HG03521 (cell line): Measurements from ENCODE around the gene ZDHHC14.
"Not testable (repeated sequence)": the region's sequence is repeated elsewhere in the genome, so short reads cannot be mapped to it uniquely, and the experiment has no call there.

Experiments
- ATAC-seq: cut with Tn5 transposase; IDR thresholded peaks from one replicate; pipeline ENCODE4 v1.9.1; 2021; ENCODE audit warnings: mild to moderate bottlenecking, moderate library complexity; ENCODE audit not compliant: unreplicated experiment

ZDHHC14 gene

DNA sequence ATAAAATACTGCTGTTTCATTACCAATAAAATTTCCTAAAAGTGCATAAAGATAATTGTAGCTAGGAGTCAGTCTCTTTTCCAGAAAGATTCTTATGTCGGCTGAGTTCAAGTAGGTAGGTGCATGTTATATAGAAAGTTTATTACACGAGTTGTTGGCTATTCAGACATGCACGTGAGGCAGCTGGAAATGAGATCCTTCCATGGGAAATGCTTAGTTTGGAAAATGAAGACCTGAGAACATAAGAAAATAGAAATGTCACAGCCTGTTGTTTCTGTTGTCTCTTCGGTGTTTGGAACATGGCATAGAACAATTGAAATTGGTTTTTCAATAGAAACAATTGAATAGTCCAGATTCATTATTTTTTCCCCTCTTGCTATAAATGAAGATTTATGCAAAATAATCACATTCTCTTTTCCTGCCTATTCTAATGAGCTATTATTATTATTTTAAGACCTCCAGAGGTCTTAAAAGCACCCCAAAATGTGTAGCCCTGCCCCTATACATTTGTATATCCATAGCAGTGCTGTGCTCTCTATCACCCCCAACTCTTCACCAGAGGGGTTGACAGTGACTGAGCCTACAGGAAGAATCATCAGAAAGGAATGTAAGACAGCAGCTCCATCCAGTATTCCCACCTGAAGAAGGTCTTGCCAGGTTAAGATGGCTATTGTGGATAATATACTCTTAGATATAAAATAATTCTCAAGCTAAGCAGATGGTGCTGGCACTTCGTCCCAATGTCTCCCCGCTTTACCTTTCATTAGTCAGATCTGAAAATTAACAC, 82.2 kb downstream of the ZDHHC14 start:
- ATAC-seq, result no peak

DNA sequence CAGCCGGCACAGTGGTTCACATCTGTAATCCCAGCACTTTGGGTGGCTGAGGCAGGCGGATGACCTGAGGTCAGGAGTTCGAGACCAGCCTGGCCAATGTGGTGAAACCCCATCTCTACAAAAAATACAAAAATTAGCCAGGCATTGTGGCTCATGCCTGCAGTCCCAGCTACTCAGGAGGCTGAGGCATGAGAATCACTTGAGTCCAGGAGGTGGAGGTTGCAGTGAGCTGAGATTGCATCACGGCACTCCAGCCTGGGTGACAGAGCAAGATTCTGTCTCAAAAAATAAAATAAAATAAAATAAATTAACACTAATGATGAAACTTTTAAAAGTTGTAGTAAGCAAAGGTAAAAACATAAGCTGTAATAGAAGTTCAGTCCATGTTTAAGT, 82.7 kb downstream of the ZDHHC14 start:
- not testable (repeated sequence) for ATAC-seq

DNA sequence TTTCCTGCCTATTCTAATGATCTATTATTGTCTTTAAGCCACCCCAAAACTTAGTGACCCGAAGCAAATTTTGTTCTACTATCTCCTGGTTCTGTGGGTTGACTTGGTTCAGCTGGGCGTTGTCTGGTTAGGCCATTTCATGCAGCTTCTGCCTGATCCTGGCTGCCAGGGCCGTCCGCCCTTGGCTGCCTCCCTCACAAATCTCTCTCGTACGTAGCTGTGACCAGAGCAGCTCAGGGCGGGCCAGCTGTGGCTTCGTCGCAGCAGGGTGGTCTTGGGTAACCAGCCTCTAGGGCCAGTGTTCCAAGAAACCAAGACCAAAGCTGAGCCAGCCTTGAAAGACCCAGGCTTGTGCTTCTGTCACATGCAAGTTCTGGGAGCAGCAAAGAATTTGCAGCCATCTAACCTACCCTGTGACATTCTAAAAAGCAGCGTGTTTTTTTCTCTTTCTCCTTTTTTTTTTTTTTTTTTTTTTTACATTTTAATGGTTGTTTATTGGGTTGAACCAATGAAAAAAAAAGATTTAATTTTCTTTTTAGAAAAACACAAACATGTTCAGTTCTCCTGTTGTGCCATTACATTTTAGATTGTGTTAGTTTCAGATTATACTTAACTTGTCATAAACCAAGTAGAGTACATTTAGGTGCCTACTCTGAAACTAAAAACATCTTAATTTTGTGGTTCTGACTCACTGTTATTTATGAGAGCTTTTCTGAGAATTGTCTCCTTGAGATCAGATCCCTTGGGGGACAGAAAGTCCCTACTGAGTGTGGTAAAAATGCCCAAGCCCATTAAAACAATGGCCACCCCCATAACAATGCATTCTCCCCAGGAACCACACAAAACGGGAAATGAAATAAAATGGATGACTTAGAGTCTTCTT, 83.9 kb downstream of the ZDHHC14 start:
- ATAC-seq, result peak; percentile 62

DNA sequence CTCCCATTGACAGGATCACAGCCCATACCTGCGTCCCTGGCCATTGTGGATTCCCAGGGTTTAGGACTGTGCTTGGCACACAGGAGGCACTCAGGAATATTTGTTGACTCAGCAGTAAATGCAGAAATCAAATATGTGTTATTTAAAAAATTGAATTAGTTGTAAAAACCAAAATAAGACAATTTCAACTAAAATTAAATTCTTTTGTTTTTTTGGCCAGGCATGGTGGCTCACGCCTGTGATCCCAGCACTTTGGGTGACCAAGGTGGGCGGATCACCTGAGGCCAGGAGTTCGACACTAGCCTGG, 85.3 kb downstream of the ZDHHC14 start:
- ATAC-seq, result no peak

DNA sequence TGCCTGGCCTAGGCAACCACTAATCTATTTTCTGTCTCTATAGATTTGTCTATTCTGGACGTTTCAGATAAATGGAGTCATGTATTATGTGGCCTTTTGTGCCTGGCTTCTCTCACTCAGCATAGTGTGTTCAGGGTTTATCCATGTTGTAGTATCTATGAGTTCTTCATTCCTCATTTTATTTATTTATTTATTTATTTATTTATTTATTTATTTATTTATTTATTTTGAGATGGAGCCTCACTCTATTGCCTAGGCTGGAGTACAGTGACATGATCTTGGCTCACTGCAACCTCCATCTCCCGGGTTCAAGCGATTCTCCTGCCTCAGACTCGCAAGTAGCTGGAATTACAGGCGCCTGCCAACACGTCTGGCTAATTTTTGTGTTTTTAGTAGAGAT, 86.3 kb downstream of the ZDHHC14 start:
- ATAC-seq, result not testable (repeated sequence)

DNA sequence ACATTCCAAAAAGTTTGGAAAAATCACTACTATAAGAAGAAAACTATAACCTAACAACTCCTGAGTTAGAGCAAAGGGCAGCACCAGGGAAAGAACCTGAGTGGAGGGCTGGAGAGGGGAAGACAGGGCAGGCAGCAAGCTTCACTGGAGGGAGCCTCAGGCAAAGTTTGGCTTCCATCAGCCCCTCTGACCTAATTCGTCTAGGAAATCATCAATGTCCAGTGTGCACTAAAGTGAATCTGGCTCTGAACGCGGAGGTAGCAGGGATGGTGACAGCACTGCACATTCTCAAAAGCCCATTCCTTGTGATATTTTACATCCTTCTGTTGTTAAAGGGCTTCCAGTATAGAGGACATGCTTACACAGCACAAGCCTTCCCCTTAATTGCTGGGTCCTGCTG, 87.1 kb downstream of the ZDHHC14 start:
- no peak for ATAC-seq

DNA sequence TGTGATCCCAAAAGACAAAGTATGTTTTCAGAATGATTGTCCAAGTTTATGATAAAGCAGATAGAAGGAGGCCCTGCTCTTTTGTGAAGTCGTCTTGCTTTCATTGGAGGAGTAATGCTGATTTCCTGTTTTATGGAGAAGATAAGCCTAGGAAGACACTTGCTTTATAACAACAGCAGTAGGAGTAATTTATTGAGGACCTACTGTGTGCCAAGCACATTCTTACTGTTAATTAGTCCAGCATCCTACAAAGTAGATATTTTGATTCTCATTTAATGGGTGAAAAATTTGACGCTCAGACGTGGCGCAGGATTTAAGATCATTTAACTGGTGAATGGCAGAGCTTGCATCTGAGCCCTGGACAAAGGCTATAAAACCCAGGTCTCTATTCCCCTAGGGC, 87.6 kb downstream of the ZDHHC14 start:
- no peak for ATAC-seq

DNA sequence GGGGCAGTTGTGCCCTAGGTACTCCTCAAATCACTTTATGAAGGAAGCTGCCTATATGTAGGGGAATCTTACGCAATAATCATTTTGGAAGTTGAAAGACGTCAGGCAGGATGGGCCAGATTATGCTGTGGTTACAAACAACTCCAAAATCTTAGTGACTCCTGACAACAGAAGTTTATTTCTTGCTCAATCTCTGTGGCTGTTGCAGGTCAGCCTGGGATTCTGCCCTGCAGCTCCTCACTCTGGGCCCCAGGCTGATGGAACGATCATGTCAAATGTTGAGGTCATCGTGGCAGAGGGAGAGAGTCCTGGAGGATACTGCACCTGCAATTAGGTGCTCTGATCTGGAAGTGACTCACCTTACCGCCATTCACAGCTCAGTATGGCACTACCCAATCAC, 88.4 kb downstream of the ZDHHC14 start:
- ATAC-seq, result no peak

DNA sequence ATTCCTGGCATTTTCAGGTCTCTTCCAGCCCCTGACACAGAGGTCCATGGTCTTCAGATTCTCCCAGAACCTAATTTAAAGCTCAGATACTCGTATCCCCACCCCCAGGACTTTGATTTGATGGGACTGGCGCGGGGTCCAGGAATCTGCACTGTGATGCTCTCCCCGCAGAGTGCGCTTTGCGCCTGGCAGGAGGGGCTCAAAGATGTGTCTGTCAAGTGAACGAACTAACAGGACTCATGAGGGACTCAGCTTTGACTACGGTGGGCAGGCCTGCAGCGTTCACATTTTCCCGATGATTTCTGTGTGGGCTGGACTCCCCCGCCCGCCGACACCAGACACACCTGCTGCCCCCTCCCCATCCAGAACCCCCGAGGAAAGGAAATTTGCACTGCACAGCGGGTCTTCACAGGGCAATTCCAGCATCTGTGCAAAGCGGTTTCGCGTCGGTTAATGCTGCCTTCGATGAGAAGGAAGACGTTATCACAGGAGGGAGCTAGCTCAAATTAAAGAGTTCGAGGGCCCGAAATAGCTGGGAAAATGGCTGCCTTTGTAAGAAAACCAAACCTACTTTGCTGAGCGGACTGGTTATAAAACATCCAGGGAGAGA, 90.2 kb downstream of the ZDHHC14 start:
- no peak for ATAC-seq

DNA sequence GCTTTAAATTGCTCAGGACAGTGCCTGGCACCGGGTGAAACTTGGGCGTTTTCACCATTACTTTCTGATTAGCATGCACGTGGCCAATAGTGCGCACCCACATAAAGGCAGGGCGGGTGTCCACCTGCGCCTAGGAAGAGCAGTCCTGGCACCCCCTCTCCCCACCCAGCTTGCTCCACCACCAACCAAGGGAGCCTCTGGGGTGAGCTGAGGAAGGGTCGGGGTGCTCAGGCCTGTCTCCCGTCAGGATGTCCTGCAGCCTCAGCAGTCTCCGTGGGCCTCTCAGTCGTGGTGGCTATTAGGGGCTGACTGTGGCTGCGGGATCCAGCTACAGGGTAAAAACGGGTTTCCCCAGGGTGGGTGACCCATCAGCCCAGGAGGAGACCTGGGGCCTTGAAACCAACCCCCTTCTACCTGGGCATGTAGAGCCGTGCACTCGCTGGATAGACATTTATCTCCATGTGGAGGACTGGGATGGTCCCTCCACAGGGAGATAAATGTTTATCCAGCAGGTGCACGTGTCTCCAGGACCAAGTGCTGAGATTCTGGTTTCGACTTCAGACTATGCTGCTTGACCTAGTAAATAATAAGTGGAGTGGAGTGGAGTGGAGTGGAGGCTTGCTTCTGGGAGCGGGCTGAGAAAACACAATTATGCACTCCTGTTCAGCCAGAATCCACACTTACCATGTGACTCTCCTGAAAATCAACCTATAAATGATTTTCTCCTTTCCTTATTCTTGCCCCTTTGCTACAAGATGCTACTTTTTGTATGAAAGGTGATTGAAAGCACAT, 91.1 kb downstream of the ZDHHC14 start:
- ATAC-seq, result no peak

DNA sequence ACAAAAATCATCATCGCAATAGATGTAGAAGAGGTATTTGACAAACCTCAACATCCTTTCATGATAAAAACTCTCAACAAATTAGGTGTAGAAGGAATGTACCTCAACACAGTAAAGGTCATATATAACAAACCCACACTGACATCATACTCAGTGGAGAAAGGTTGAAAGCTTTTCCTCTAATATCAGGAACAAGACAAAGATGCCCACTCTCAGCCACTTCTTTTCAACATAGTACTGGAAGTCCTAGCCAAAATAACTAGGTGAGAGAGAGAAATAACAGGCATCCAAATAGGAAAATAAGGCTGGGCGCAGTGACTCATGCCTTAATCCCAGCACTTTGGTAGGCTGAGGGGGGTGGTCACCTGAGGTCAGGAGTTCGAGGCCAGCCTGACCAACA, 95.8 kb downstream of the ZDHHC14 start:
- no peak for ATAC-seq

DNA sequence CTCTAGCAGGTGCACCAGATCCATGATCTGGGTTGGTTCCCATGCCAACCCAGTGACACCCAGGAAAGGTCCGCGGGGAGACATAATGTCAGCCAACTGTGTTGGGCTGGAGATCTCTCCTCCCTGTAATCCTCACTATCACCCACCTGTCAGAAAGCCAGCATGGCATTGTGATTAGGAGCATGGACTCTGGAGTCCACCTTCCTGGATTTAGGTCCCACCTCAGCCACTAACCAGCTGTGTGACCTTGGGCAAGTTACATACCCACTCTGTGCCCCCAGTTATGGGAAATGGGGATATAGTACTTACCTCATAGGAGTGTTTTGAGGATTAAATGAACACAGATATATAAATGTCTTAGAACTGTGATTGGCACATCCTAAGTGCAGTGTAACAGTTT, 97.9 kb downstream of the ZDHHC14 start:
- no peak for ATAC-seq

DNA sequence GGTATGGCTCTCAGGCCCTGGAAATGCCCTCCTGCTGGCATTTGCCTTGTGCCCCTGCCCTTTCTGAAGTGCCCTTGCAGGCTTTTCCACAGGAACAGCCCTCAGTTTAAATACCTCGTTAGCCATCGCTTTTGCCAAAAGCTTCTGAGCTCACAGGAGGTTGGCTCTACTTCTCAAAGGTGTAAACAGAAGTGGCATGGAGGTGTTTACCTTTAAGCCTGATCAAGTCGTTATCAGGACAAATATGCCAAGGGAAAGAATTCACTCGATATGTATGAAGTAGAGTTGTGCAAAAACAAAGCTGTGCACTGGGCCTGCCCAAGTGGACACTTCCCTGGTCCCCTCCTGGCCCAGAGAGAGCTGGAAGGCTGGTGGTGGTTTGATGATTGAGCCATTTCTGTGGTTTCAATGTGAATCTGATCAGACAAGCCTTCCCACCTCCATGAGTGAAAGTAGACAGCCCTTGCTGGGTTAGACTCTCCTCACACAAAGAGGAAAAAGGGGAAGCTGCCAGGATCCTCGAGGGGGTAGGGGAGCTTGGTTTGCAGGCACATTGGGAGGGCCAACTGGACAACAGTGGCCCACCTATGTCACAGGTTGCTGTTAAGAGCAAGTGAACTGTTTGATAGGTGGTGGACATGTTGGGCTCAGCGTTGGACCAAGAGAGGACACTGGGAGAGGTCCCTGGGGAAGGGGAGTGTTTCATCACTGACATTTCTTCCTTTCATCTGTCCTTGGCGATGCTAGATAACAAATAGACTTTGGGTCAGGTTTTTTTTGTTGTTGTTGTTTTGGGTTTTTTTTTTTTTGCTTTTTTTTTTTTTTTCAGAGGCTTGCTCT, 98.7 kb downstream of the ZDHHC14 start:
- ATAC-seq, result no peak

DNA sequence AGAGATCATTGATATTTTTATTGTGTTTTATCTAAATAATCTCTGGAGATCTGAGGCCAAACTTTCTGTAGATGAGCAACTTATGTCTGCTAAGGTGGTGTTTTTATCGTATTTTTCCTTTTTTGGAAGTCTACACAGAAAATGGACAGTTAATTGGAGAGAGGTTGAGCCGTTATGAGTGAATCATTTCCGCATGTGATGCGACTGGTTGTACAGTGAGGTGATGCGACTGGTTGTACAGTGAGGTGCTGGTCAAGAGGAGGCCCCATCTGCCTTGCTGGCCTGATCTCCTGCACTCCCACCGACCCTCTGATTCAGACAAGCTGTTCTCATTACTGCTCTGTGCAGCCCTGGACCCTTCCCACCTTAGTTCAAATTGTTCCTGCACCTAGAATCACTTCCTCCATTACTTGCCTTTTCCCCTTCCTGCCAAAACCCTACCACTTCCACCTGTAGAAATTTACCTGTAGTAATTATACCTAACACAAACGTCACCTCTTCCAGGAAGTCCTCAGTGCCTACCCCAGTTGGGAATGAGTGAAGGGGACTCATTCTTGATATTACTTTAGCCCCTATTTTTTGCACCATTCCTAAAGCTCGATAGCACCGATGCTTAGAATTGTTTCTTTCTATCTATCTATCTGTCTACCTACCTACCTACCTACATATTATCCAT, 100.3 kb downstream of the ZDHHC14 start:
- no peak for ATAC-seq

DNA sequence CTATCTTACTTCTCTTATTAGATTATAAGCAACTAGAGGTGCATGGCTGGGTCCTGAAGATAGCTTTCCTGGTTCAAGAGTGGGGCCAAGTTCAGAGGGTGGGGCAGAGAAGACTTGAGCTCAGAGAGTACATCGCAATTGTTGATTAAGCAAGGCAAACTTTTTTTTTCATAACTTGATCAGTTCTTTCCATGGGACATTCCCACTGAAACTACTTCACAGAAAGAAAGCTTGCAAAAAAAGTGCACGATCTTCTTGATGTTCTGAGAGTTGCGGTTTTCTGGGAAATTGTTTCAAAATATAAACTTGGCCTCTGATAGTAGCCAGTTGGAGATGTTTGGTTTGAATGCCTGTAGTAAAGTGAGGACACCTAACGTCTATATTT, 100.9 kb downstream of the ZDHHC14 start:
- no peak for ATAC-seq

DNA sequence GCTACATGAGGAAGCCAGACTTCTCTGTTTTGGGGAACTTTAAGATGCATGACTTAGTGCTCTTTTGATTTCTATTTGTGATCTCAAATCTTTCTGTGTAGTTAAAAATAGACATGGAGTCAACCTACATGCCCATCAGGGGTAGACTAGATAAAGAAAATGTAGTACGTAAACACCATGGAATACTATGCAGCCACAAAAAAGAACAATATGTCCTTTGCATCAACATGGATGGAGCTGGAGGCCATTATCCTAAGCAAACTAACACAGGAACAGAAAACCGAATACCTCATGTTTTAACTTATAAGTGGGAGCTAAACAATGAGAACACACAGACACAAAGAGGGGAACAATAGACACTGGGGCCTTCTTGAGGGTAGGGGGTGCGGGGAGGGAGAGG, 102.8 kb downstream of the ZDHHC14 start:
- no peak for ATAC-seq

DNA sequence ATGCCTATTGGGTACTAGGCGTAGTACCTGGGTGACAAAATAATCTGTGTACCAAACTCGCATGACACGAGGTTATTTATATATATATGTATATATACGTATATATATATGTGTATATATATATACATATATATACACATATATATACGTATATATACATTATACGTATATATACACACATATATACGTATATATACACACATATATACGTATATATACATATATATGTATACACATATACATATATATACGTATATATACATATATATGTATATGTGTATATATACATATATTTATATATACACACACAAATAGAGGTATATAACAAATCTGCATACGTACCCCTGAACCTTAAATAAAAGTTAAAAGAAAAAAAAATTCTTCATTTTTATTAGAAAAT, 103.2 kb downstream of the ZDHHC14 start:
- no peak for ATAC-seq

DNA sequence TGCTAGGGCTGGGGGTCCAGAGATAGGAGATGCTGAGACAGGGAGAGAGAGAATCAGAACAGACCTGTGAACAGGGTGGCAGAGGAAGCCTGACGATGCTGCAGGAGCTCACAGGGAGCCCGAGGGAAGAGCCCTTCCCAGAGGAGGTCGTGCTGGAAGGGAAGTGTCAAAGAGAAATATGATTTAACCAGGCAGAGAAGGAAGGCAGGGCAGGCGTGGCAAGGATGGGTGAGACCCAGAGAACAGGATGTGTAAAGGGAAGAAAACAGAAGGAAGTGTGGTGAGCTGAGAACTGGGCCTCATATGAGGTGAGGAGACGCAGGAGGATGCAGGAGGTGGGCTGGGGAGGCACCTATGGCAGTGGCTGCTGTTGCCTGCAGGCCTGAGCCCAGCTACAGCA, 105.6 kb downstream of the ZDHHC14 start:
- no peak for ATAC-seq

DNA sequence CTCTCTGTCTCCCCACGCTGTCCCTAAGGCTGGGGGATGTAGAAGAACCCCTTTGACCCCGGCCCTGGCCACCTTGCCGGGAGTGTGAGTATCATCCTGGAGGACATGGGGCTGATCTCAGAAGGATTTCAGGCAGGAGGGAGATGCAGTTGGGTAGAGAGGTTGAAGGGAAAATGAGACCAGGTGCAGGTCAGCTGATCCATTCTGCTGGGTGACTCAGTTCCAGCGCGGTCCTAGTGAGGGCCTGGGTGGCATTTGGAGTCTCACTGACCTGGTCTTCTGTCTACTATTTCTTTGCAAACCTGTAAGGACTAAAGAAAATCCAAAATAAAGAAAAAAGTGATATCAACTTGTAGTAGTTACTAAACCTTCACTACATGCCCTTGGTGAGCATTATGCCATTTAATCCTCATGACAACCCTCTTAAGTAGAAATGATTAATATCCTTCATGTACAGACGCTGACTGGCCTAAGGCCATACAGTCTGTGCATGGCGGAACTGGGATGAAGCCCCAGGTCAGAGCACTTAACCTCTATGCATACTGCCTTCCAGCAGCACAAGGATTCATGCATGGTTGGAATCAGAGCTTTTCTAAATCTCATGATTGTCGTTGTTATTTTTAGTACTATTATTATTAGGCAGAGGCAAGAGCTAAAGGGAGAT, 106.3 kb downstream of the ZDHHC14 start:
- no peak for ATAC-seq
